PC-9 (cell line): Measurements from ENCODE around the gene MBP.

Source experiments
- CTCF ChIP-seq: fragments of 200-600 bp; sonication (generic); conservative IDR thresholded peaks from 2 replicates; pipeline ENCODE4 v1.6.1; 2017; ENCODE audit warnings: mixed run types, antibody characterized with exemption, mild to moderate bottlenecking, moderate library complexity
- EZH2 ChIP-seq: fragments of 200-600 bp; sonication (generic); IDR thresholded peaks from 2 replicates; pipeline ENCODE4 v1.8.0; 2017; ENCODE audit warnings: antibody characterized with exemption, low read depth

DNA sequence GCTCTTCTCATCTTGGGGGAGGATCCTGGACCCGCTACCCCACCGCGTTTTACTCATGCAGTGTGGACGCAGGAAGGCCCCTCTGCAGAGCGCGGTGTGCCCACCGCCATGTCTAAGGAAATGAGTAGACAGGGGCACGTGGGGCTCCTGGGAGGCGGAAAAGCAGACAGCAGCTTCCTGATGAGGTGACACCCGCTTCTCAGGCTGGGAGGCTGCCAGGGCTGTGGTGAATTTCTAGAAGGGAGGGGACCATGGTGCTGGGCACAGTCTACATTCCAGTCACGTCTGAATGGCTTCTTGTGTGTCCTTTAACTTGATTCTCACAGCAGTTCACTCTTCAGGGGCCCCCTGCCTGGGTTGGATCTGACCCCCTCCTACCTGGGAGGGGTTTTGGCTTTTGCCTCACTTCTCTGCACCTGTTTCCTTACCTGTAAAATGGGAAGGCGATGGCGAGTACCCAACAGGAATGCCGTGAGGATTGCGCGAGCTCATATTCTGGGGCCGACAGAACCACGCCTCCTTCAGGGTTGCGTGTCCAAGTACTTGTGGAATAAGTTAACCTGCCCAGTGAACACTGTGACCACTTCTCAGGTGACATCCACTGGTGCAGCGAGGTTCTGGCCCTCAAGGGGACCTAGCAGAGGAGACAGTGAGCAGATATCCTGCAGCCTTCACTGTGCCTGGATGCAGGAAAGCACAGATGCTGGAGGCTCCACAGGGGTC is 32.3 kb upstream of the MBP start:
- TF ChIP-seq CTCF (no peak), EZH2 (no peak)
